WTC11 (cell line): ENCODE measurements around the gene MMP17. TPM values are rescaled to one million over a fixed set of nuclear protein-coding genes. Genes with fewer than 3 reads are reported as not detected.

ENCODE experiments used
- ATAC-seq: fragments of 200-7000 bp; cut with Tn5 transposase; 2 replicates; pipeline ENCODE4 v1.10.0; 2021; ENCODE audit warnings: mild to moderate bottlenecking, moderate library complexity
- CTCF ChIA-PET: fragments of 300-600 bp; sonication (Branson Sonifier 250); formaldehyde crosslinking; loops from one replicate; lab custom pipeline; 2021; ENCODE audit warnings: antibody characterized with exemption; lab: Charles Lee
- POLR2A ChIA-PET: fragments of 350-600 bp; sonication (Branson Sonifier 250); formaldehyde crosslinking; loops from one replicate; lab custom pipeline; 2021; ENCODE audit warnings: antibody characterized with exemption; lab: Charles Lee
- DNase-seq: peaks from one replicate; pipeline ENCODE4 v3.0.0; 2021; ENCODE audit warnings: low spot score
- H3K27ac Mint-ChIP-seq: 2 replicates; pipeline ENCODE4 v1.8.0; 2021; ENCODE audit warnings: mixed read lengths
- H3K27me3 Mint-ChIP-seq: 2 replicates; pipeline ENCODE4 v1.8.0; 2021; ENCODE audit warnings: low read depth, mild to moderate bottlenecking, moderate library complexity, mixed read lengths
- H3K36me3 Mint-ChIP-seq: 2 replicates; pipeline ENCODE4 v1.8.0; 2021; ENCODE audit warnings: mixed read lengths
- H3K4me1 Mint-ChIP-seq: 2 replicates; pipeline ENCODE4 v1.8.0; 2022; ENCODE audit warnings: mixed read lengths
- H3K4me3 Mint-ChIP-seq: 2 replicates; pipeline ENCODE4 v1.8.0; 2021; ENCODE audit warnings: mild to moderate bottlenecking, moderate library complexity, mixed read lengths
- H3K9me3 Mint-ChIP-seq: 2 replicates; pipeline ENCODE4 v1.8.0; 2021; ENCODE audit warnings: mixed read lengths
- CREB1 ChIP-seq: sonication (generic); formaldehyde crosslinking; IDR thresholded peaks from 2 replicates; pipeline ENCODE4 v1.8.0; 2023; ENCODE audit warnings: mild to moderate bottlenecking, missing genetic modification reagents
- FOXJ3 ChIP-seq: sonication (generic); formaldehyde crosslinking; IDR thresholded peaks from 2 replicates; pipeline ENCODE4 v1.9.0; 2021; ENCODE audit warnings: missing genetic modification reagents, mild to moderate bottlenecking, borderline replicate concordance
- FOXP1 ChIP-seq: sonication (generic); formaldehyde crosslinking; IDR thresholded peaks from 2 replicates; pipeline ENCODE4 v1.8.0; 2022; ENCODE audit warnings: missing genetic modification reagents, mild to moderate bottlenecking, moderate library complexity, borderline replicate concordance
- GABPB1 ChIP-seq: sonication (generic); formaldehyde crosslinking; IDR thresholded peaks from 2 replicates; pipeline ENCODE4 v1.8.1; 2023; ENCODE audit warnings: mild to moderate bottlenecking, missing genetic modification reagents
- HMGA2 ChIP-seq: fragments of 250-450 bp; sonication (Bioruptor Pico); IDR thresholded peaks from 2 replicates; pipeline ENCODE4 v1.4.0; 2021; ENCODE audit warnings: mild to moderate bottlenecking, moderate library complexity
- KAT7 ChIP-seq: sonication (generic); formaldehyde crosslinking; IDR thresholded peaks from 2 replicates; pipeline ENCODE4 v1.8.1; 2023; ENCODE audit warnings: missing genetic modification reagents, mild to moderate bottlenecking, borderline replicate concordance
- NFYB ChIP-seq: sonication (generic); formaldehyde crosslinking; conservative IDR thresholded peaks from 2 replicates; pipeline ENCODE4 v1.8.0; 2022; ENCODE audit warnings: low read depth, missing genetic modification reagents
- SOX15 ChIP-seq: fragments of 250-450 bp; sonication (Bioruptor Pico); IDR thresholded peaks from 2 replicates; pipeline ENCODE4 v1.9.0; 2021; ENCODE audit warnings: mild to moderate bottlenecking
- TEAD1 ChIP-seq: sonication (generic); formaldehyde crosslinking; IDR thresholded peaks from 2 replicates; pipeline ENCODE4 v1.8.0; 2022; ENCODE audit warnings: mild to moderate bottlenecking, missing genetic modification reagents
- TEAD4 ChIP-seq: sonication (generic); formaldehyde crosslinking; IDR thresholded peaks from 2 replicates; pipeline ENCODE4 v1.8.0; 2022; ENCODE audit warnings: mild to moderate bottlenecking, missing genetic modification reagents
- ZNF416 ChIP-seq: fragments of 250-450 bp; sonication (Bioruptor Pico); IDR thresholded peaks from 2 replicates; pipeline ENCODE4 v1.9.0; 2021; ENCODE audit warnings: mild to moderate bottlenecking, inconsistent platforms
- total RNA-seq: library from RNA; stranded (reverse); gene quantifications from 3 replicates; pipeline ENCODE4 v1.2.3, GENCODE V29; 2021
- TF ChIP-seq, protein P1 (sequence below): fragments of 250-450 bp; sonication (Bioruptor Pico); conservative IDR thresholded peaks from 2 replicates; pipeline ENCODE4 v1.9.0; 2021; ENCODE audit warnings: mild to moderate bottlenecking
- TF ChIP-seq, protein P2 (sequence below): sonication (generic); formaldehyde crosslinking; IDR thresholded peaks from 2 replicates; pipeline ENCODE4 v1.8.0; 2022; ENCODE audit warnings: mild to moderate bottlenecking, missing genetic modification reagents
- TF ChIP-seq, protein P3 (sequence below): sonication (generic); formaldehyde crosslinking; IDR thresholded peaks from 2 replicates; pipeline ENCODE4 v1.8.0; 2022; ENCODE audit warnings: mild to moderate bottlenecking, missing genetic modification reagents
- TF ChIP-seq, protein P4 (sequence below): sonication (generic); formaldehyde crosslinking; IDR thresholded peaks from 2 replicates; pipeline ENCODE4 v1.8.1; 2022; ENCODE audit warnings: missing genetic modification reagents, borderline replicate concordance
- TF ChIP-seq, protein P5 (sequence below): sonication (generic); formaldehyde crosslinking; conservative IDR thresholded peaks from 2 replicates; pipeline ENCODE4 v1.8.1; 2023; ENCODE audit warnings: mild to moderate bottlenecking, low read depth, missing genetic modification reagents, moderate library complexity
- TF ChIP-seq, protein P6 (sequence below): fragments of 250-450 bp; sonication (Bioruptor Pico); IDR thresholded peaks from 2 replicates; pipeline ENCODE4 v1.9.0; 2021; ENCODE audit warnings: moderate library complexity, mild to moderate bottlenecking, inconsistent platforms, borderline replicate concordance

MMP17 gene
- total RNA-seq, 1 experiment from 2014 or later, result 67.1 TPM

DNA sequence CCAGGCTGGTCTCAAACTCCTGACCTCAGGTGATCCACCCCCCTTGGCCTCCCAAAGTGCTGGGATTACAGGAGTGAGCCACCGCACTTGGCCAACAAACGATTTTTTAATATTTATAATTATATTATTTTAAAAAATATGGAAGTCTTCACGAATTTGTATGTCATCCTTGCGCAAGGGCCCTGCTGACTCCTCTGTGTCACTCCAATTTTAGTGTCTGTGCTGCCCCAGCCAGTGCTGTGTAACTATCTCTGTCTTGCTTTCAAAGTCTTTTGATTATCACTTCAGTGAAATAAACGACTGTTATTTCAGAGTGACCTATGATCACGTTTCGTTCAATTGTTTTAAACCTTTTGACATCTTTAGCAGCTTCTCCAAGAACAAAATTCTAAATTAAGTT, 13.1 kb upstream of the MMP17 start (continued):
- TF ChIP-seq, protein P1, sequence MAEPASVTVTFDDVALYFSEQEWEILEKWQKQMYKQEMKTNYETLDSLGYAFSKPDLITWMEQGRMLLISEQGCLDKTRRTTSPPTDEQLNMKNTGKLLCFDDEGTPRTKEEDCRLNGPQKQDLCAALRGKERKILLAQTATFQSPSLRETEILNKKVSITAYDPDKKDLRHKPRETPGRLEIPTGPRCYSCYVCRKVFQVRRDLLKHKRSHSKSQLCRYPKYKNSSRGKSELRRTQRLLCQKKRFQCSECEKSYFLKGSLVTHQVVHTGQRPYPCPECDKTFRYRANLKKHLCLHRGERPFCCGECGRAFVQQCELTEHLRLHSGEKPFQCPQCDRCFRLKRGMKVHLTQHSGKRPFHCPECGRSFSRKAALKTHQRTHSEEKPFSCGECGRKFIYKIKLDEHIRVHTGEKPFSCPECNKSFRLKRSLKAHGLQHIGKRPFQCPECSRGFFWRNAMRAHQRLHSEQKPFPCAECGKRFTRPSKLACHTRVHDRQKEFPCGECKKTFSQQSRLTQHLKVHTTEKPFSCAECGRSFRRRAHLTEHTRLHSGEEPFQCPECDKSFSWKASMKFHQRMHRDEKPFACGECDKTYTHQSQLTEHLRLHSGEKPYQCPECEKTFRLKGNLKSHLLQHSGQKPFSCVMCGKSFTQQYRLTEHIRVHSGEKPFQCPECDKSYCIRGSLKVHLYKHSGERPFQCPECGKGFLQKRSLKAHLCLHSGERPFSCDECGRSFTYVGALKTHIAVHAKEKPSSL (CRISPR knock-in tag), result no peak
- no peak for TF ChIP-seq TEAD1 (CRISPR knock-in tag)

DNA sequence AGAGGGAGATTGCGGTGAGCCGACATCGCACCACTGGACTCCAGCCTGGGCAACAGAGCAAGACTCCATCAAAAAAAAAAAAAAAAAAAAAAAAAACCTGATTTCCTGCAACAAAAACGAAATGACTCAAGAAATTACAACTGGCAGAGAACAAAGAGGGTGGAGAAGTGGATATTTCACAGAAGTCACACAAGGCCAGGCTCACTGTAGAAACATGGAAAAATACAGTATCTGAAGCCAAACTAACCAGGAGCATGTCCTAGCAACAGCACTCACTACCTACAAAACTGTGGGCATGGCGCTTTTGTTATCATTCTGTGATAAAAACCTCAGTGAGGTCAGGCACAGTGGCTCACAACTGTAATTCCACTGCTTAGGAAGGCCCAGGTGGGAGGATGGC, 11.7 kb upstream of the MMP17 start:
- Mint-ChIP-seq H3K4me1 (peaks cover 8% of the 10 kb centered on the region), H3K27me3 (no peaks in the 10 kb centered on the region), H3K4me3 (no peak overlapping the region), H3K36me3 (peaks cover 13% of the 10 kb centered on the region), H3K9me3 (peaks cover 18% of the 10 kb centered on the region), H3K27ac (no peak overlapping the region)
- POLR2A ChIA-PET, result no interaction called here
- DNase-seq, result no peak
- no peak for ATAC-seq
- CTCF ChIA-PET, result no interaction called here
- no peak for TF ChIP-seq ZNF416 (CRISPR knock-in tag)
- TF ChIP-seq, protein P2, sequence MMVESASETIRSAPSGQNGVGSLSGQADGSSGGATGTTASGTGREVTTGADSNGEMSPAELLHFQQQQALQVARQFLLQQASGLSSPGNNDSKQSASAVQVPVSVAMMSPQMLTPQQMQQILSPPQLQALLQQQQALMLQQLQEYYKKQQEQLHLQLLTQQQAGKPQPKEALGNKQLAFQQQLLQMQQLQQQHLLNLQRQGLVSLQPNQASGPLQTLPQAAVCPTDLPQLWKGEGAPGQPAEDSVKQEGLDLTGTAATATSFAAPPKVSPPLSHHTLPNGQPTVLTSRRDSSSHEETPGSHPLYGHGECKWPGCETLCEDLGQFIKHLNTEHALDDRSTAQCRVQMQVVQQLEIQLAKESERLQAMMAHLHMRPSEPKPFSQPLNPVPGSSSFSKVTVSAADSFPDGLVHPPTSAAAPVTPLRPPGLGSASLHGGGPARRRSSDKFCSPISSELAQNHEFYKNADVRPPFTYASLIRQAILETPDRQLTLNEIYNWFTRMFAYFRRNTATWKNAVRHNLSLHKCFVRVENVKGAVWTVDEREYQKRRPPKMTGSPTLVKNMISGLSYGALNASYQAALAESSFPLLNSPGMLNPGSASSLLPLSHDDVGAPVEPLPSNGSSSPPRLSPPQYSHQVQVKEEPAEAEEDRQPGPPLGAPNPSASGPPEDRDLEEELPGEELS (CRISPR knock-in tag), result no peak
- TF ChIP-seq, protein P3, sequence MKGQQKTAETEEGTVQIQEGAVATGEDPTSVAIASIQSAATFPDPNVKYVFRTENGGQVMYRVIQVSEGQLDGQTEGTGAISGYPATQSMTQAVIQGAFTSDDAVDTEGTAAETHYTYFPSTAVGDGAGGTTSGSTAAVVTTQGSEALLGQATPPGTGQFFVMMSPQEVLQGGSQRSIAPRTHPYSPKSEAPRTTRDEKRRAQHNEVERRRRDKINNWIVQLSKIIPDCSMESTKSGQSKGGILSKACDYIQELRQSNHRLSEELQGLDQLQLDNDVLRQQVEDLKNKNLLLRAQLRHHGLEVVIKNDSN, result no peak
- no peak for TF ChIP-seq FOXP1
- no peak for TF ChIP-seq NFYB (CRISPR knock-in tag)
- TF ChIP-seq, protein P4, sequence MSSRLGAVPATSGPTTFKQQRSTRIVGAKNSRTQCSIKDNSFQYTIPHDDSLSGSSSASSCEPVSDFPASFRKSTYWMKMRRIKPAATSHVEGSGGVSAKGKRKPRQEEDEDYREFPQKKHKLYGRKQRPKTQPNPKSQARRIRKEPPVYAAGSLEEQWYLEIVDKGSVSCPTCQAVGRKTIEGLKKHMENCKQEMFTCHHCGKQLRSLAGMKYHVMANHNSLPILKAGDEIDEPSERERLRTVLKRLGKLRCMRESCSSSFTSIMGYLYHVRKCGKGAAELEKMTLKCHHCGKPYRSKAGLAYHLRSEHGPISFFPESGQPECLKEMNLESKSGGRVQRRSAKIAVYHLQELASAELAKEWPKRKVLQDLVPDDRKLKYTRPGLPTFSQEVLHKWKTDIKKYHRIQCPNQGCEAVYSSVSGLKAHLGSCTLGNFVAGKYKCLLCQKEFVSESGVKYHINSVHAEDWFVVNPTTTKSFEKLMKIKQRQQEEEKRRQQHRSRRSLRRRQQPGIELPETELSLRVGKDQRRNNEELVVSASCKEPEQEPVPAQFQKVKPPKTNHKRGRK, result no peak
- TF ChIP-seq, protein P5, sequence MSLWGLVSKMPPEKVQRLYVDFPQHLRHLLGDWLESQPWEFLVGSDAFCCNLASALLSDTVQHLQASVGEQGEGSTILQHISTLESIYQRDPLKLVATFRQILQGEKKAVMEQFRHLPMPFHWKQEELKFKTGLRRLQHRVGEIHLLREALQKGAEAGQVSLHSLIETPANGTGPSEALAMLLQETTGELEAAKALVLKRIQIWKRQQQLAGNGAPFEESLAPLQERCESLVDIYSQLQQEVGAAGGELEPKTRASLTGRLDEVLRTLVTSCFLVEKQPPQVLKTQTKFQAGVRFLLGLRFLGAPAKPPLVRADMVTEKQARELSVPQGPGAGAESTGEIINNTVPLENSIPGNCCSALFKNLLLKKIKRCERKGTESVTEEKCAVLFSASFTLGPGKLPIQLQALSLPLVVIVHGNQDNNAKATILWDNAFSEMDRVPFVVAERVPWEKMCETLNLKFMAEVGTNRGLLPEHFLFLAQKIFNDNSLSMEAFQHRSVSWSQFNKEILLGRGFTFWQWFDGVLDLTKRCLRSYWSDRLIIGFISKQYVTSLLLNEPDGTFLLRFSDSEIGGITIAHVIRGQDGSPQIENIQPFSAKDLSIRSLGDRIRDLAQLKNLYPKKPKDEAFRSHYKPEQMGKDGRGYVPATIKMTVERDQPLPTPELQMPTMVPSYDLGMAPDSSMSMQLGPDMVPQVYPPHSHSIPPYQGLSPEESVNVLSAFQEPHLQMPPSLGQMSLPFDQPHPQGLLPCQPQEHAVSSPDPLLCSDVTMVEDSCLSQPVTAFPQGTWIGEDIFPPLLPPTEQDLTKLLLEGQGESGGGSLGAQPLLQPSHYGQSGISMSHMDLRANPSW (CRISPR knock-in tag), result no peak
- no peak for TF ChIP-seq KAT7

DNA sequence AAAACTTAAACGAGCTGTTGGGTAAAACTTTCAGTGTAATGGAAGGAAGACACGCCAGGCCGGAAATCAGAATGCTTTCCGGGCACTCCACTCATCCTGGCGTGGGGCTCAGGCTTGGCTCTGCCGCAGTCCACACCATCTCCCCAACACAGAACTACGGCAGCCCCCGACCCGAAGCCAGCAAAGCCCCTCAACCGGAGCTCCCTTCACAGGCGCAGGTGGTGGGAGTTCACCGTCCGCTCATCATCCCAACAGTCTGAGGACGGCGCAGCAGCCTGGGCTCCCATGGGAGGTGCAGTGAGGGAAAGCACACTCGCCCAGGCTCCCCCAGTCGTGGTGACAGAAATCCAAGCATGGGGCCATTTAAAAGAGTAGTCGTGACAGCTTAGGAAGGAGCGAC, 11.0 kb upstream of the MMP17 start:
- CTCF ChIA-PET, result interaction anchor here (0.6 to 0.8 kb wide), 2 partner anchors 20 to 76 kb away, joined by 3 read pairs; no protein-coding TSS in a partner anchor
- Mint-ChIP-seq H3K4me1 (peaks cover 5% of the 10 kb centered on the region), H3K27ac (peak overlapping the region; percentile 11; the same call in 1 of the 2 replicates), H3K4me3 (no peak overlapping the region), H3K36me3 (peaks cover 7% of the 10 kb centered on the region), H3K9me3 (peaks cover 13% of the 10 kb centered on the region), H3K27me3 (no peaks in the 10 kb centered on the region)
- POLR2A ChIA-PET, result no interaction called here
- ATAC-seq, result no peak
- no peak for DNase-seq
- no peak for TF ChIP-seq TEAD4 (CRISPR knock-in tag)
- no peak for TF ChIP-seq GABPB1
- no peak for TF ChIP-seq HMGA2 (CRISPR knock-in tag)
- TF ChIP-seq CREB1 (CRISPR knock-in tag), result no peak
- no peak for TF ChIP-seq FOXJ3 (CRISPR knock-in tag)
- TF ChIP-seq SOX15 (CRISPR knock-in tag), result no peak
- TF ChIP-seq, protein P6, sequence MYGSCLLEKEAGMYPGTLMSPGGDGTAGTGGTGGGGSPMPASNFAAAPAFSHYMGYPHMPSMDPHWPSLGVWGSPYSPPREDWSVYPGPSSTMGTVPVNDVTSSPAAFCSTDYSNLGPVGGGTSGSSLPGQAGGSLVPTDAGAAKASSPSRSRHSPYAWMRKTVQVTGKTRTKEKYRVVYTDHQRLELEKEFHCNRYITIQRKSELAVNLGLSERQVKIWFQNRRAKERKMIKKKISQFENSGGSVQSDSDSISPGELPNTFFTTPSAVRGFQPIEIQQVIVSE (CRISPR knock-in tag), result no peak
- TF ChIP-seq, protein P1 (CRISPR knock-in tag), result no peak
